GM12872 (cell line): ENCODE measurements around the gene RNF220.

Experiments used
- TF ChIP-seq, protein P1 (sequence below): IDR thresholded peaks from 3 replicates; pipeline ENCODE4 v1.5.1; 2011; ENCODE audit warnings: low read depth, mild to moderate bottlenecking, low read length, moderate library complexity; ENCODE audit not compliant: insufficient read depth

The RNF220 gene

GRCh38 chr1:44512313-44512885, 107.3 kb downstream of the RNF220 start:
- TF ChIP-seq, protein P1, sequence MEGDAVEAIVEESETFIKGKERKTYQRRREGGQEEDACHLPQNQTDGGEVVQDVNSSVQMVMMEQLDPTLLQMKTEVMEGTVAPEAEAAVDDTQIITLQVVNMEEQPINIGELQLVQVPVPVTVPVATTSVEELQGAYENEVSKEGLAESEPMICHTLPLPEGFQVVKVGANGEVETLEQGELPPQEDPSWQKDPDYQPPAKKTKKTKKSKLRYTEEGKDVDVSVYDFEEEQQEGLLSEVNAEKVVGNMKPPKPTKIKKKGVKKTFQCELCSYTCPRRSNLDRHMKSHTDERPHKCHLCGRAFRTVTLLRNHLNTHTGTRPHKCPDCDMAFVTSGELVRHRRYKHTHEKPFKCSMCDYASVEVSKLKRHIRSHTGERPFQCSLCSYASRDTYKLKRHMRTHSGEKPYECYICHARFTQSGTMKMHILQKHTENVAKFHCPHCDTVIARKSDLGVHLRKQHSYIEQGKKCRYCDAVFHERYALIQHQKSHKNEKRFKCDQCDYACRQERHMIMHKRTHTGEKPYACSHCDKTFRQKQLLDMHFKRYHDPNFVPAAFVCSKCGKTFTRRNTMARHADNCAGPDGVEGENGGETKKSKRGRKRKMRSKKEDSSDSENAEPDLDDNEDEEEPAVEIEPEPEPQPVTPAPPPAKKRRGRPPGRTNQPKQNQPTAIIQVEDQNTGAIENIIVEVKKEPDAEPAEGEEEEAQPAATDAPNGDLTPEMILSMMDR, result no peak

DNA sequence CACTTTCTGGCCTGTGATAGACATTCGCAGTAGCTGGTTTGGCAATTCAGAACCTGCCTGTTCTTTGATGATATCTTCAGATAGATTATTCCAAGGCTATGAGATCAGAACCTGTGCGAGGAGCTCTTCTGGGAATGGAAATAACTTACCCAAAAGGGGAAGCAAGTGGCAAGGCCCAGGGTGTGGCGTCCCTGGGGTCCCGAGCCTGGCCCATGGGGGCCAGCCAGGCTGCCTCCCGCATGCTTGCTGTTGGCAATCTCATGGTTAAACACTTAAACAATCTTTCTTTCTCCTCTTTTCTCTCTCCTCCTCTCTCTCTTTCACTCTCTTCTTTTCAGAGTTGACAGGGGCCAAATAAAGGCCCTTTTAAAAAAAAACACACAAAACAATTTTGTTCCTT, 108.1 kb downstream of the RNF220 start:
- TF ChIP-seq, protein P1, result no peak

DNA sequence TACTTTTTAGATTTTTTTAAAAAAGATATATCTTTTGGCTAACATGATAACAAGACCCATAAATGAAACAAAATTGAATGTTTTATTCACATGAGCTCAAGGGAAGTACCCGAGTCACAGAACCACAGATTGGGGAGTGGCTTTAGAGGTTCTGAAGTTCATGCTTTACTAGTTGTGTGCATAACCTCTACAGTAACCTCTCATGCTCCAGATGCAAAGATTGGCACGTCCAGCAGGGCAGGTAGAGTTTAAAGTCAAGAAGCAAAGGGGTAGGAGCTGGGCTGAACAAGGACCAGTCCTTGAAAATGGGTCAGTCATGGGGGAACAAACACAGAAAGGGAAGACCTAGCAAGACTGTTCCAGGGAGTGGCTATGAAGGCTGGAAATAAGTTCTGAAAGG, 109.6 kb downstream of the RNF220 start:
- TF ChIP-seq, protein P1, result no peak

DNA sequence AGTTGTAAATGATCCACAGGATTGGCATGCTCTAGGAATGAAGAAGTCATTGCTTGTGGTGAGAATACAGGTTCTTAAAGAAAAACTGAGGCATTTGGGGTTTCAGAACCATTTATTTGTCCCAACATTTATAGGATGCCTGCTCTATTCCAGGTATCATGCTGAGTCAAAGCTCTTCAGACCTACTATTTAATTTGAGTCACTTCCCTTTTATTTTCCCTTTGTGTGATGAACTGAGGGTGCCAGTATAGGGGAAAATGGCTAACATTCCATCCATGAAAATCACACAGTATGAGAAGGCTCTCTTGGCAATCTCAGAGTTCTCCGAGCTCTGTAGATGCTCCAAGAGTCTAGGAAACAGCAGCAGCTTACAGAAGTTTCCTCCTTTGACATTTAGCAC, 110.4 kb downstream of the RNF220 start:
- TF ChIP-seq, protein P1, result no peak

DNA sequence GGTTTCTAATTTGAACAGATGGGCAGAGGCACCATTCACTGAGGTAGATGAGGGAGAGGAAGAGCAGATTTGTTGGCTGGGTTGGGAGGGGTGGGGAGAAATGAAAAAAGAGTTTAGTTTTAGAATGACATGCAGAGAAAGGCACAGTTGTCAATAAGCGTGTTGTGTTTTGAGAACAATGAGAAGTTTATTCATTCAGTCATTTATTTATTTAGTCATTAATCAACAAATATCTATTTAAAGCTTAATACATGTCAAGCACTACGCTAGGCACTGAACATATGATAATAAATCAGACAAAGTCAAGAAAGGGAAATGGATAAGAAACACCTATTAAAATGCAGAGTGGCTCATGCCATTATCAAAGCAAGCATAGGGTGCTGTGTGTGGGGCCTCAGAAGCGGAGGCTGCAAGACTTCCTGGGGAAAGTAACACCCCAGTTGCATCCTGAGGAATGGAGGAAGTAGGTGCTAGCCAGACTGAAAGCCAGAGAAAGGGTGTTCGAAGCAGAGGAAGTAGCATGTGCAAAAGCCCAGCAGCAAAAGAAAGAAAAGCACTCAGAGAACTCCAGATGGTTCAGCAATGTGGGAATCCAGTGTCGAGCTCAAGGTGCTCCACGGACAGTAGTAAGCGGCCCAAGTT, 114.1 kb downstream of the RNF220 start:
- TF ChIP-seq, protein P1, result no peak

- TF ChIP-seq, protein P1, result no peak
These were observed 116.5 kb downstream of the RNF220 start for GRCh38 chr1:44521378-44522080.
